HG02623 (cell line): ENCODE data around the gene KRTAP10-7.
"Not testable (repeated sequence)": the region's sequence is repeated elsewhere in the genome, so short reads cannot be mapped to it uniquely, and the experiment has no call there.

ENCODE experiments used
- ATAC-seq: cut with Tn5 transposase; IDR thresholded peaks from one replicate; pipeline ENCODE4 v1.9.1; 2021; ENCODE audit warnings: moderate library complexity; ENCODE audit not compliant: unreplicated experiment

KRTAP10-7 gene

GRCh38 chr21:44610157-44610843 is 9.9 kb downstream of the KRTAP10-7 start:
- not testable (repeated sequence) for ATAC-seq

GRCh38 chr21:44611551-44611950 is 11.2 kb downstream of the KRTAP10-7 start:
- ATAC-seq = no peak

- ATAC-seq = no peak
Observed at GRCh38 chr21:44612029-44612486, 11.7 kb downstream of the KRTAP10-7 start, which contains the start of gene KRTAP10-8. Gene KRTAP10-8 (plus strand): TSS chr21:44612079. CDS start chr21:44612101, 22 bp downstream.

GRCh38 chr21:44612669-44613229 is 12.4 kb downstream of the KRTAP10-7 start:
- no peak for ATAC-seq

GRCh38 chr21:44613386-44614155 is 13.2 kb downstream of the KRTAP10-7 start:
- ATAC-seq = no peak

- ATAC-seq = no peak
Observed at GRCh38 chr21:44614161-44614631, 13.8 kb downstream of the KRTAP10-7 start.

- ATAC-seq = no peak
Observed at GRCh38 chr21:44614961-44615391, 14.6 kb downstream of the KRTAP10-7 start.

- no peak for ATAC-seq
Observed at GRCh38 chr21:44615466-44615865, 15.1 kb downstream of the KRTAP10-7 start.

GRCh38 chr21:44615911-44616590 is 15.7 kb downstream of the KRTAP10-7 start:
- no peak for ATAC-seq

- no peak for ATAC-seq
Observed at GRCh38 chr21:44616591-44616926, 16.2 kb downstream of the KRTAP10-7 start.

- no peak for ATAC-seq
Observed at GRCh38 chr21:44617071-44617501, 16.7 kb downstream of the KRTAP10-7 start.

GRCh38 chr21:44618504-44618903 is 18.1 kb downstream of the KRTAP10-7 start:
- no peak for ATAC-seq

- no peak for ATAC-seq
Observed at GRCh38 chr21:44618909-44619308, 18.5 kb downstream of the KRTAP10-7 start.

GRCh38 chr21:44619886-44620285 is 19.5 kb downstream of the KRTAP10-7 start:
- ATAC-seq = no peak

- no peak for ATAC-seq
Observed at GRCh38 chr21:44623575-44623974, 23.2 kb downstream of the KRTAP10-7 start.

GRCh38 chr21:44625756-44626155 is 25.4 kb downstream of the KRTAP10-7 start:
- ATAC-seq = no peak

- ATAC-seq = no peak
Observed at GRCh38 chr21:44626262-44626661, 25.9 kb downstream of the KRTAP10-7 start.

GRCh38 chr21:44626673-44627143 is 26.3 kb downstream of the KRTAP10-7 start, which contains the start of gene KRTAP10-9:
Gene KRTAP10-9 (plus strand): TSS chr21:44627093. CDS start chr21:44627172, 79 bp downstream.
- ATAC-seq = no peak

- not testable (repeated sequence) for ATAC-seq
Observed at GRCh38 chr21:44627181-44627822, 26.9 kb downstream of the KRTAP10-7 start.

- ATAC-seq = not testable (repeated sequence)
Observed at GRCh38 chr21:44627831-44628233, 27.4 kb downstream of the KRTAP10-7 start.
